CD4-positive, alpha-beta memory T cell (primary cell): ENCODE measurements around the gene RAB3D. TPM values are rescaled to one million over a fixed set of nuclear protein-coding genes. Genes with fewer than 3 reads are reported as not detected.
"Not testable (repeated sequence)": the region's sequence is repeated elsewhere in the genome, so short reads cannot be mapped to it uniquely, and the experiment has no call there.

ENCODE experiments used
- CTCF ChIA-PET: fragments of 350-600 bp; sonication (Branson Sonifier 250); formaldehyde crosslinking; loops from one replicate; lab custom pipeline; 2021; ENCODE audit warnings: inconsistent platforms; ENCODE audit not compliant: partially characterized antibody; lab: Charles Lee
- POLR2A ChIA-PET: fragments of 350-600 bp; sonication (Branson Sonifier 250); formaldehyde crosslinking; loops from one replicate; lab custom pipeline; 2021; ENCODE audit not compliant: partially characterized antibody; lab: Charles Lee
- DNase-seq, 5 donors: peaks; one replicate each; pipeline versions ENCODE4 v3.0.0 to v3.0.0-alpha.2; 2020 to 2022; ENCODE audit warnings: mixed read lengths in 1 of 5
- H3K27ac ChIP-seq: one replicate; pipeline ENCODE4 v1.7.0; 2013; ENCODE audit warnings: low read depth, low read length
- H3K27me3 ChIP-seq: 2 replicates; pipeline ENCODE4 v1.7.0; 2013; ENCODE audit warnings: mild to moderate bottlenecking, low read length, moderate library complexity; ENCODE audit not compliant: insufficient read depth
- H3K36me3 ChIP-seq: 2 replicates; pipeline ENCODE4 v1.7.0; 2013; ENCODE audit warnings: mild to moderate bottlenecking, low read length, moderate library complexity; ENCODE audit not compliant: insufficient read depth
- H3K4me1 ChIP-seq: 2 replicates; pipeline ENCODE4 v1.7.0; 2013; ENCODE audit warnings: mild to moderate bottlenecking, low read length, moderate library complexity; ENCODE audit not compliant: insufficient read depth
- H3K4me3 ChIP-seq, 2 donors: one replicate each; pipeline ENCODE4 v1.7.0; 2013; ENCODE audit warnings: low read length in 2 of 2, mild to moderate bottlenecking in 1 of 2
- H3K9me3 ChIP-seq, 2 donors: one replicate each; pipeline ENCODE4 v1.7.0; 2013; ENCODE audit warnings: low read length in 2 of 2, control low read depth in 1 of 2; ENCODE audit not compliant: control insufficient read depth in 1 of 2
- H3K27ac Mint-ChIP-seq, 7 donors: one replicate each; pipeline ENCODE4 v1.8.0; 2020 to 2021; ENCODE audit warnings: mixed read lengths in 7 of 7, mild to moderate bottlenecking in 6 of 7, inconsistent platforms in 3 of 7, moderate library complexity in 3 of 7
- H3K27me3 Mint-ChIP-seq, 2 donors: one replicate each; pipeline ENCODE4 v1.8.0; 2020 to 2021; ENCODE audit warnings: mixed read lengths in 2 of 2
- H3K36me3 Mint-ChIP-seq, 2 donors: one replicate each; pipeline ENCODE4 v1.8.0; 2020 to 2021; ENCODE audit warnings: mixed read lengths in 2 of 2, inconsistent platforms in 1 of 2, mild to moderate bottlenecking in 1 of 2
- H3K4me1 Mint-ChIP-seq, 4 donors: one replicate each; pipeline ENCODE4 v1.8.0; 2020 to 2021; ENCODE audit warnings: mixed read lengths in 4 of 4, mild to moderate bottlenecking in 1 of 4
- H3K4me3 Mint-ChIP-seq, 8 donors: one replicate each; pipeline ENCODE4 v1.8.0; 2020 to 2021; ENCODE audit warnings: mixed read lengths in 8 of 8, mild to moderate bottlenecking in 7 of 8, moderate library complexity in 6 of 8, inconsistent platforms in 3 of 8
- H3K9me3 Mint-ChIP-seq, 8 donors: one replicate each; pipeline ENCODE4 v1.8.0; 2020 to 2021; ENCODE audit warnings: mixed read lengths in 8 of 8, mild to moderate bottlenecking in 5 of 8, inconsistent platforms in 3 of 8, moderate library complexity in 1 of 8
- intact Hi-C: fragments of 100-400 bp; cut with micrococcal nuclease; formaldehyde crosslinking; loops from one replicate; pipeline ENCODE4 v1.15.1; 2023
- polyA plus RNA-seq, 2 donors: library from polyadenylated mRNA; unstranded; fragments of 300-500 nt; fragmentation: Illumina TruSeq; gene quantifications; one replicate each; pipeline ENCODE4 v1.2.3, GENCODE V29; 2021
- total RNA-seq, 2 experiments: library from RNA; stranded (reverse); gene quantifications; one replicate each; pipeline ENCODE4 v1.2.3, GENCODE V29; 2021

Gene RAB3D
- total and polyA plus RNA-seq, 4 experiments from 2014 or later: 1.9 to 8.6 (median 4.3) TPM

DNA sequence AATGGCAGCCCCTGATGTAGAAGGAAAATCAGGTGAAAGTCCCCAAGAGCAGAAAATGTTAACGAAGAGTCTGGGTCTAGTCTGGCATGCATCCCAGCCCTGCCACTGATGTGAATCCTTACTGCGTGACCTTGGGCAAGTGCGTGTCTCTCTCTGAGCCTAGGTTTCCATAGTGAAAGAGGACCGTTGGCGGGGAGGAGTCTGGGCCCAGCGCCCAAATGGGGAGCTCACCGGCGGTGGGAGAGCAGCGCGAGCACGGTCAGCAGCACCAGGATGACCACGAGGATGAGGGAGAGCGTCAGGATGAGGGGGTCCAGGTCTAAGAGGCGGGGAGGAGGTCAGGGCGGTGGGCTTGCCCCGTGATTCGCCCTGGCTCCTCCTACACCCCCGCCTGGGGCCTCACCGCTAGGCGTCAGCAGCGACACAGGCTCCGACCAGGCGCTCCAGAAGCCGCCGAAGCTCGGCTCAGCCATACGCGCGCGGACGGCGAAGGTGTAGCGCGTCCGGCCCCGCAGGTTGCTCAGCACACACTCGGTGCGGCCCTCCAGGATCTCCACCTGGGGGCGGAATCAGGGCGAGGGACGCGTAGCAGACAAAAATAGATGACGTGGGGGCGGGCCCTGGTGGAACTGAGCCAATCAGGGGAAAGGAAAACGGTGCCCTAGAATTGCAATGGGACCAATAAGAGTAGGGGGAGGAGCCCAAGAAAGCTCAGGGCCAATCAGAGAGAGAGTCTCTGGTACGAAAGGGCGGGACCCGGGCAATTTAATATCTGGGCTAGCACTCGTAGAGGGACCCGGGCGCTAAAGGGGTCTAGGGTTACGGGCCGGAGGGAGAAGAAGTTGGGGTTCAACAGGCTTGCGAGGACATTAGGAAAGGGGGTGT, 41.4 kb upstream of the RAB3D start:
- no peaks in the 10 kb centered on the region for H3K27me3 ChIP-seq
- peak overlapping the region; percentile 90 for H3K27ac ChIP-seq
- peak overlapping the region; percentile 91 to 100 (median 99) for H3K27ac Mint-ChIP-seq
- no peaks in the 10 kb centered on the region for H3K9me3 Mint-ChIP-seq
- H3K27me3 Mint-ChIP-seq: peaks cover 9 to 11% of the 10 kb centered on the region in 2 donors
- no peaks in the 10 kb centered on the region for H3K9me3 ChIP-seq
- peaks cover 53% of the 10 kb centered on the region for H3K4me1 ChIP-seq
- H3K4me1 Mint-ChIP-seq: peaks cover 25 to 41% (median 32%) of the 10 kb centered on the region in 4 donors
- ChIA-PET CTCF (interaction anchor here (0.5 to 5.0 kb wide), 32 partner anchors 9 to 606 kb away, joined by 3 to 49 read pairs (median 4); partner anchors contain the start of genes CCDC159, ELAVL3, LDLR and ODAD3), POLR2A (interaction anchor here (0.6 to 3.0 kb wide), 27 partner anchors 10 to 1425 kb away, joined by 3 to 32 read pairs (median 3); partner anchors contain the start of genes CCDC159, ECSIT, ELAVL3 and ELOF1)
- peak overlapping the region; percentile 59 to 61 for H3K4me3 ChIP-seq
- H3K36me3 ChIP-seq: no peaks in the 10 kb centered on the region
- H3K4me3 Mint-ChIP-seq: peak overlapping the region; percentile 91 to 99 (median 98)
- peak; percentile 99 for DNase-seq
- intact Hi-C loops: loop anchor here (1.0 to 5.0 kb wide), 7 partner anchors 35 to 206 kb away; partner anchors contain the start of genes CCDC159, ODAD3, PRKCSH and TMEM205
- H3K36me3 Mint-ChIP-seq: peaks cover 6 to 10% of the 10 kb centered on the region in 2 donors

DNA sequence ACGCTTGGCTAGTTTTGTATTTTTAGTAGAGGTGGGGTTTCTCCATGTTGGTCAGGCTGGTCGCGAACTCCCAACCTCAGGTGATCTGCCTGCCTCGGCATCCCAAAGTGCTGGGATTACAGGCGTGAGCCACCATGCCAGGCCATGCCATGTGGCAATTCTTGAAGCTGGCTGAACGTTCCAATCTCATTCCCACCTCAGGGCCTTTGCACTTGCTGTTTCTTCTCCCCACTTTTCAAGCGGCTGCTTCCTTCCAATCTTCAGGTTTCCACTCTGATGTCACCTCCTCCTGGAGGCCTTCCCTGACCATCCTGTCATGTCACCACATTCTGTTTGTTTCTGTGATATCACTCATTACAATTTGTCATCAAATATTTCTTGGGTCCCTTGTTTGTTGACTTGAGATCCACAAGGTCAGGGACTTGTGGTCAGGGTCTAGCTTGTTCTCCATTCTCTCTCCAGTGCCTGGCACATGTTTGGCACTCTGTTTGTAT, 40.4 kb upstream of the RAB3D start:
- Mint-ChIP-seq H3K9me3 (no peaks in the 10 kb centered on the region), H3K4me1 (peaks cover 27 to 41% (median 33%) of the 10 kb centered on the region in 4 donors), H3K27me3 (peaks cover 9 to 11% of the 10 kb centered on the region in 2 donors), H3K27ac (peak overlapping the region; percentile 91 to 100 (median 99)), H3K36me3 (peaks cover 6 to 10% of the 10 kb centered on the region in 2 donors), H3K4me3 (peak overlapping the region; percentile 91 to 99 (median 98))
- intact Hi-C loops: loop anchor here (5.0 kb wide), 1 partner anchor 42 kb away; no protein-coding TSS in a partner anchor
- no peaks in the 10 kb centered on the region for H3K36me3 ChIP-seq
- ChIA-PET CTCF (interaction anchor here (1.0 to 5.0 kb wide), 12 partner anchors 11 to 290 kb away, joined by 3 to 49 read pairs (median 8); partner anchors contain the start of genes CCDC159, ELAVL3, LDLR and ODAD3), POLR2A (interaction anchor here (0.7 to 3.0 kb wide), 6 partner anchors 33 to 225 kb away, joined by 3 to 32 read pairs (median 4); partner anchors contain the start of genes CCDC159, ODAD3, PRKCSH and SPC24)
- no peak for DNase-seq
- H3K4me1 ChIP-seq: peaks cover 61% of the 10 kb centered on the region
- H3K27me3 ChIP-seq: no peaks in the 10 kb centered on the region
- H3K9me3 ChIP-seq: no peaks in the 10 kb centered on the region
- peak overlapping the region in 1 of 2 donors; percentile 59 for H3K4me3 ChIP-seq
- peak overlapping the region; percentile 90 for H3K27ac ChIP-seq

DNA sequence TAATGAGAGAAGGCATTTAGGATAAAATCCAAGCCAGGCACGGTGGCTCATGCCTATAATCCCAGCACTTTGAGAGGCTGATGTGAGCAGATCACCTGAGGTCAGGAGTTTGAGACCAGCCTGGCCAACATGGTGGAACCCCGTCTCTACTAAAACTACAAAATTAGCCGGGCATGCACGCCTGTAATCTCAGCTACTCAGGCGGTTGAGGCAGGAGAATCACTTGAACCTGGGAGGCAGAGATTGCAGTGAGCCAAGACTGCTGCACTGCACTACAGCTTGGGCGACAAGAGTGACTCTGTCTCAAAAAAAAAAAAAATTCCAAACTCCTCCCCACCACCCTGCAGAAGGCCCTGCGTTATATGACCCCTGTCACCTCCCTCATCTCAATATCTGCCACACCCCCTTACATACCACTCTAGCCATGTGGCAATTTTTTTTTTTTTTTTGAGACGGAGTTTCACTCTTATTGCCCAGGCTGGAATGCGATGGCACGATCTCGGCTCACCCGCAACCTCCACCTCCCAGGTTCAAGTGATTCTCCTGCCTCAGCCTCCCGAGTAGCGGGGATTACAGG, 39.9 kb upstream of the RAB3D start:
- H3K9me3 ChIP-seq, H3K4me3 ChIP-seq, H3K27me3 ChIP-seq, H3K36me3 ChIP-seq, intact Hi-C loops, H3K9me3 Mint-ChIP-seq, DNase-seq: not testable (repeated sequence)
- H3K4me1 ChIP-seq: peaks cover 61% of the 10 kb centered on the region
- Mint-ChIP-seq H3K27ac (peak overlapping the region in 6 of 7 donors; percentile 12 to 99 (median 66)), H3K36me3 (peaks cover 6 to 10% of the 10 kb centered on the region in 2 donors), H3K4me1 (peaks cover 27 to 41% (median 33%) of the 10 kb centered on the region in 4 donors), H3K27me3 (peaks cover 9 to 11% of the 10 kb centered on the region in 2 donors), H3K4me3 (peak overlapping the region in 2 of 8 donors; percentile 33 to 99)
- POLR2A ChIA-PET: interaction anchor here (0.7 to 3.0 kb wide), 5 partner anchors 32 to 224 kb away, joined by 3 to 32 read pairs (median 6); partner anchors contain the start of genes CCDC159, ODAD3, PRKCSH and SPC24
- CTCF ChIA-PET: interaction anchor here (1.9 to 5.0 kb wide), 4 partner anchors 10 to 103 kb away, joined by 6 to 49 read pairs (median 14); partner anchors contain the start of gene ELAVL3
- H3K27ac ChIP-seq: peak overlapping the region; percentile 90

DNA sequence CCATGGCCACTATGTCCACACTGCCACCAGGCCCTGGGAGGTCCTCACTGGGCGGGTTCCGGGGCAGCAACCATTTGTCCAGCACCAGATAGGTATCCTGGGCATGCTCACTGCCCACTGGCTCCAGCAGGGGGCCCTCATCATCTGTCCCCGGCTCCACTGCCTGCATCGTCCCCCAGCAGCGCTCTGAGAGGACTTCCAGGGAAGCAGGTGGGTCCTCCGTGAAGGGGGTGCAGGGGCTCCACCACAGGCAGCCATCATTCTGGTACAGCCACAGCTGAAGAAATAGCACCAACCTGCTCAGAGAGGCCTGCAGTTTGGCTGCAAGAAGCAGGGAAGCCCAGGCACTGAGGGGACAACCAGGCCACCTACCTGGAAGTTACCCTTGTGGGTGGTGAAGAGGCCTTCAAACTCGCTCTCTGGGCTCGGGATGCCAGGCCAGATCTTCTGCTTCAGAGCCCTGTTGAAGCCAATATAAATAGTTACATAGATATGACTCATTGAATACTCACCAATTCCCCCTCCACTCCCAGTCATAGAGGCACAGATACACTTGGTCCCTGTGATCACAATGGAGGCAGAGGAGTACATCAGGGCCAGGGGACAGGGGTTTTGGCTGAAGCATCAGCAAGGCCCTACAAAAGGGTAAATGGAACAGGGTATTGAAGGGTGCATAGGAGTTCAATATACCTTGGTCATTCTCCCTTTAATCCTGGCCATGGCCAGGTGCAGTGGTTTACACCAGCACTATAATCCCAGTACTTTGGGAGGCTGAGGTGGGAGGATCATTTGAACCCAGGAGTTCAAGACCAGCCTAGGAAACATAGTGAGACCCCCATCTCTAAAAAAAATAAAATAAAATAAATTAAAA, 39.1 kb upstream of the RAB3D start:
- Histone ChIP-seq H3K4me3 (no peak overlapping the region), H3K36me3 (no peaks in the 10 kb centered on the region), H3K4me1 (peaks cover 68% of the 10 kb centered on the region), H3K27me3 (no peaks in the 10 kb centered on the region), H3K9me3 (no peaks in the 10 kb centered on the region), H3K27ac (no peak overlapping the region)
- ChIA-PET CTCF (interaction anchor here (1.1 to 1.2 kb wide), 3 partner anchors 31 to 83 kb away, joined by 3 read pairs; partner anchors contain the start of gene TSPAN16), POLR2A (interaction anchor here (0.9 to 1.4 kb wide), 3 partner anchors 32 to 55 kb away, joined by 3 to 4 read pairs (median 4); partner anchors contain the start of genes CCDC159 and TMEM205)
- Mint-ChIP-seq H3K4me3 (peak overlapping the region in 3 of 8 donors; percentile 55 to 80 (median 59)), H3K4me1 (peaks cover 27 to 41% (median 33%) of the 10 kb centered on the region in 4 donors), H3K27me3 (peaks cover 9 to 11% of the 10 kb centered on the region in 2 donors), H3K9me3 (no peaks in the 10 kb centered on the region), H3K36me3 (peaks cover 6 to 10% of the 10 kb centered on the region in 2 donors), H3K27ac (peak overlapping the region in 5 of 7 donors; percentile 19 to 64 (median 55))
- intact Hi-C loops: no loop called here
- no peak for DNase-seq

DNA sequence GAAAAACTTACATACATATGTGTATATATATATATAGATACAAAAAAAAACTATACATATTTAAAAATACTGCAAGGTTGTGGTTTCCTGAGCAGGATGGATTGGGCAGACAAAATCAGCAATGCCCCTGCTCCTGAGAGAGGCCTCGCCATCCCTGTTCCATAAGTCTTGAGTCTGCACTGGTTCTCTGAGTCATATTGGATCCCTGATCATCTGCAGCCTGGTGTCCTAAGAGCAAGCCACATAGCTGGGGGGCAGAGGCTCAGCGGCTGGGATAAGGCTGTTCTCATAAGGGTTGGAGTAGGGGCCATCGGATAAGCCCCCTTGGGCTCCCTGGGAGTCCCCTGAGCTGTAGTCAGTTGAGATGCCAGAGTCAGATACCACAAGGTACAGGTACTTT, 38.3 kb upstream of the RAB3D start:
- no peaks in the 10 kb centered on the region for H3K36me3 ChIP-seq
- Mint-ChIP-seq H3K9me3 (no peaks in the 10 kb centered on the region), H3K36me3 (peaks cover 6 to 10% of the 10 kb centered on the region in 2 donors), H3K4me1 (peaks cover 27 to 34% (median 31%) of the 10 kb centered on the region in 4 donors), H3K4me3 (peak overlapping the region in 1 of 8 donors; percentile 21), H3K27me3 (peaks cover 7 to 8% of the 10 kb centered on the region in 2 donors), H3K27ac (peak overlapping the region in 3 of 7 donors; percentile 48 to 71 (median 61))
- intact Hi-C loops: no loop called here
- no peaks in the 10 kb centered on the region for H3K27me3 ChIP-seq
- H3K27ac ChIP-seq: no peak overlapping the region
- H3K4me1 ChIP-seq: peaks cover 61% of the 10 kb centered on the region
- ChIA-PET CTCF (interaction anchor here (1.1 to 2.7 kb wide), 5 partner anchors 30 to 105 kb away, joined by 3 to 14 read pairs (median 3); partner anchors contain the start of gene TSPAN16), POLR2A (interaction anchor here (0.9 to 2.1 kb wide), 6 partner anchors 31 to 105 kb away, joined by 3 to 8 read pairs (median 4); partner anchors contain the start of genes CCDC159, ODAD3, PRKCSH and RAB3D)
- no peak for DNase-seq
- H3K4me3 ChIP-seq: no peak overlapping the region
- no peaks in the 10 kb centered on the region for H3K9me3 ChIP-seq
